ENCODE data around the gene ZBTB32.

The ZBTB32 gene

DNA sequence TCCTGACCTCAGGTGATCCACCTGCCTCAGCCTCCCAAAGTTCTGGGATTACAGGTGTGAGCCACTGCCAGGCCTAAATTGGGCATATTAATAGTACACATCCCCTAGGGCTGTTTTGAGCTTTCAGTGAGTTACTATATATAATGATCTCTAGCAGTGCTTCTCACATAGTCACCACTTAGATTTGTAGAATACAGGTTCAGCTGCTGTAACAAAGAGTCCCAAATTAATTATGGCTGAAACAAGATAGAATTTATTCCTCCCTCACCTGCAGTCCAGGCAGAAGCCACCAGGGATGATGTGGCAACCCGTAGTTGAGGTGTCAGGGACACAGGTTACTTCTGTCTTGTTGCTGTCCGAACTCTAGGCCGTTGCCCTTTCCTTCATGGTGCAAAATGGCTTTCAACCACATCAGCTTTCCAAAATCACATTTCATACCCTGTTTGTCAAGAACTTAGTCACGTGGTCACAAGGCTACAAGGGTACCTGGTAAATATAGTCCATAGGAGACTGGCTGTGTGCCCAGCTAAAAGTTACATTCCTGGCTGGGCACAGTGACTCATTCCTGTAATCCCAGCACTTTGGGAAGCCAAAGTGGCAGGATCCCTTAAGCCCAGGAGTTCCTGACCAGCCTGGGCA is 56.5 kb downstream of the ZBTB32 start:
- TF ChIP-seq, protein P1, sequence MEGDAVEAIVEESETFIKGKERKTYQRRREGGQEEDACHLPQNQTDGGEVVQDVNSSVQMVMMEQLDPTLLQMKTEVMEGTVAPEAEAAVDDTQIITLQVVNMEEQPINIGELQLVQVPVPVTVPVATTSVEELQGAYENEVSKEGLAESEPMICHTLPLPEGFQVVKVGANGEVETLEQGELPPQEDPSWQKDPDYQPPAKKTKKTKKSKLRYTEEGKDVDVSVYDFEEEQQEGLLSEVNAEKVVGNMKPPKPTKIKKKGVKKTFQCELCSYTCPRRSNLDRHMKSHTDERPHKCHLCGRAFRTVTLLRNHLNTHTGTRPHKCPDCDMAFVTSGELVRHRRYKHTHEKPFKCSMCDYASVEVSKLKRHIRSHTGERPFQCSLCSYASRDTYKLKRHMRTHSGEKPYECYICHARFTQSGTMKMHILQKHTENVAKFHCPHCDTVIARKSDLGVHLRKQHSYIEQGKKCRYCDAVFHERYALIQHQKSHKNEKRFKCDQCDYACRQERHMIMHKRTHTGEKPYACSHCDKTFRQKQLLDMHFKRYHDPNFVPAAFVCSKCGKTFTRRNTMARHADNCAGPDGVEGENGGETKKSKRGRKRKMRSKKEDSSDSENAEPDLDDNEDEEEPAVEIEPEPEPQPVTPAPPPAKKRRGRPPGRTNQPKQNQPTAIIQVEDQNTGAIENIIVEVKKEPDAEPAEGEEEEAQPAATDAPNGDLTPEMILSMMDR (conservative IDR thresholded peaks at IDR 0.05; ENCODE audit: control insufficient read depth, insufficient read depth, low read depth, low read length) = no peak
- no peak overlapping the region for H3K4me3 ChIP-seq (ENCODE audit: control insufficient read depth, low read depth, low read length)
- DNase-seq (ENCODE audit: low read depth) = no peak

- H3K4me3 ChIP-seq (ENCODE audit: control insufficient read depth, low read depth, low read length) = no peak overlapping the region
- DNase-seq (ENCODE audit: low read depth) = no peak
- TF ChIP-seq, protein P1 (conservative IDR thresholded peaks at IDR 0.05; ENCODE audit: control insufficient read depth, insufficient read depth, low read depth, low read length) = no peak
Measured at GRCh38 chr19:35764432-35765315, 60.3 kb downstream of the ZBTB32 start.

Data from fibroblast of mammary gland (primary cell).